GM21360 (cell line): ENCODE results near the gene AHCYL1.
A peak's percentile ranks its signal among the peaks of the same experiment; 100 is the strongest.
"Not testable (repeated sequence)": the region's sequence is repeated elsewhere in the genome, so short reads cannot be mapped to it uniquely, and the experiment has no call there.

Experiments used
- ATAC-seq: cut with Tn5 transposase; IDR thresholded peaks from one replicate; pipeline ENCODE4 v1.9.1; 2021; ENCODE audit warnings: mild to moderate bottlenecking, moderate library complexity; ENCODE audit not compliant: unreplicated experiment

The AHCYL1 gene

GRCh38 chr1:109996476-109996875 lies 11.9 kb downstream of the AHCYL1 start:
- ATAC-seq = no peak

GRCh38 chr1:109997204-109997866 lies 12.8 kb downstream of the AHCYL1 start:
- no peak for ATAC-seq

- ATAC-seq = no peak
Observed at GRCh38 chr1:109997867-109998229, 13.3 kb downstream of the AHCYL1 start.

- ATAC-seq = no peak
Observed at GRCh38 chr1:110002695-110003094, 18.1 kb downstream of the AHCYL1 start.

- no peak for ATAC-seq
Observed at GRCh38 chr1:110003747-110004428, 19.3 kb downstream of the AHCYL1 start.

- ATAC-seq = no peak
Observed at GRCh38 chr1:110004583-110004982, 20.0 kb downstream of the AHCYL1 start.

- no peak for ATAC-seq
Observed at GRCh38 chr1:110005971-110006370, 21.4 kb downstream of the AHCYL1 start.

- no peak for ATAC-seq
Observed at GRCh38 chr1:110006516-110006915, 22.0 kb downstream of the AHCYL1 start.

GRCh38 chr1:110007046-110007830 lies 22.7 kb downstream of the AHCYL1 start:
- no peak for ATAC-seq

- no peak for ATAC-seq
Observed at GRCh38 chr1:110008971-110009565, 24.5 kb downstream of the AHCYL1 start.

GRCh38 chr1:110011527-110012041 lies 27.0 kb downstream of the AHCYL1 start:
- ATAC-seq = peak; percentile 79

- ATAC-seq = peak; percentile 57
Observed at GRCh38 chr1:110012100-110012780, 27.7 kb downstream of the AHCYL1 start.

GRCh38 chr1:110017792-110018191 lies 33.2 kb downstream of the AHCYL1 start:
- ATAC-seq = no peak

GRCh38 chr1:110018396-110018795 lies 33.8 kb downstream of the AHCYL1 start:
- ATAC-seq = no peak

- ATAC-seq = no peak
Observed at GRCh38 chr1:110019770-110020169, 35.2 kb downstream of the AHCYL1 start.

GRCh38 chr1:110021285-110021684 lies 36.7 kb downstream of the AHCYL1 start:
- ATAC-seq = no peak

GRCh38 chr1:110024613-110025012 lies 40.0 kb downstream of the AHCYL1 start:
- no peak for ATAC-seq

GRCh38 chr1:110030687-110031086 lies 46.1 kb downstream of the AHCYL1 start:
- ATAC-seq = not testable (repeated sequence)

GRCh38 chr1:110032327-110032726 lies 47.8 kb downstream of the AHCYL1 start:
- no peak for ATAC-seq

- ATAC-seq = no peak
Observed at GRCh38 chr1:110033421-110033820, 48.9 kb downstream of the AHCYL1 start.

- no peak for ATAC-seq
Observed at GRCh38 chr1:110034040-110034450, 49.5 kb downstream of the AHCYL1 start.
